H9 (cell line): ENCODE data around the gene MRC2. TPM values are rescaled to one million over a fixed set of nuclear protein-coding genes. Genes with fewer than 3 reads are reported as not detected.

ENCODE experiments used
- DNase-seq: peaks from one replicate; pipeline ENCODE4 v3.0.0-alpha.2; 2017
- H2AFZ ChIP-seq: one replicate; pipeline ENCODE4 v1.6.1; 2013; ENCODE audit warnings: mild to moderate bottlenecking, low read length, control low read depth, moderate library complexity
- H2AK5ac ChIP-seq: 2 replicates; pipeline ENCODE4 v1.6.1; 2013; ENCODE audit warnings: low read length, control low read depth, mixed read lengths; ENCODE audit not compliant: insufficient read length
- H2BK120ac ChIP-seq: one replicate; pipeline ENCODE4 v1.6.1; 2013; ENCODE audit warnings: low read depth, mild to moderate bottlenecking, low read length, control low read depth, inconsistent platforms; ENCODE audit not compliant: poor library complexity, severe bottlenecking
- H2BK12ac ChIP-seq: 2 replicates; pipeline ENCODE4 v1.6.1; 2013; ENCODE audit warnings: low read length, control low read depth, mixed read lengths, low read depth; ENCODE audit not compliant: insufficient read length
- H2BK15ac ChIP-seq: 2 replicates; pipeline ENCODE4 v1.6.1; 2013; ENCODE audit warnings: low read depth, low read length, control low read depth
- H2BK20ac ChIP-seq: one replicate; pipeline ENCODE4 v1.6.1; 2013; ENCODE audit warnings: low read depth, mild to moderate bottlenecking, low read length, control low read depth, inconsistent platforms; ENCODE audit not compliant: poor library complexity, severe bottlenecking
- H2BK5ac ChIP-seq: 2 replicates; pipeline ENCODE4 v1.6.1; 2013; ENCODE audit warnings: low read length, control low read depth, mixed read lengths; ENCODE audit not compliant: insufficient read length
- H3K14ac ChIP-seq: 2 replicates; pipeline ENCODE4 v1.6.1; 2013; ENCODE audit warnings: low read length, control low read depth; ENCODE audit not compliant: insufficient read depth
- H3K18ac ChIP-seq: 2 replicates; pipeline ENCODE4 v1.6.1; 2013; ENCODE audit warnings: low read depth, mild to moderate bottlenecking, mixed read lengths, low read length, control low read depth; ENCODE audit not compliant: insufficient read length
- H3K23ac ChIP-seq: 2 replicates; pipeline ENCODE4 v1.6.1; 2013; ENCODE audit warnings: low read length, control low read depth, mixed read lengths, low read depth; ENCODE audit not compliant: insufficient read length
- H3K23me2 ChIP-seq: 2 replicates; pipeline ENCODE4 v1.6.1; 2013; ENCODE audit warnings: low read depth, mild to moderate bottlenecking, mixed read lengths, low read length, control low read depth; ENCODE audit not compliant: insufficient read length, poor library complexity, severe bottlenecking
- H3K27ac ChIP-seq: 2 replicates; pipeline ENCODE4 v1.5.1; 2013; ENCODE audit warnings: low read length, control low read depth, mixed read lengths, low read depth; ENCODE audit not compliant: insufficient read length
- H3K27me3 ChIP-seq: 2 replicates; pipeline ENCODE4 v1.6.1; 2013; ENCODE audit warnings: low read length, control low read depth, inconsistent platforms; ENCODE audit not compliant: insufficient read depth
- H3K4ac ChIP-seq: 2 replicates; pipeline ENCODE4 v1.6.1; 2013; ENCODE audit warnings: low read depth, mild to moderate bottlenecking, control low read depth, inconsistent platforms, low read length, moderate library complexity
- H3K4me1 ChIP-seq: 2 replicates; pipeline ENCODE4 v1.6.1; 2013; ENCODE audit warnings: low read length, control low read depth, inconsistent platforms; ENCODE audit not compliant: insufficient read depth
- H3K4me2 ChIP-seq: 2 replicates; pipeline ENCODE4 v1.6.1; 2013; ENCODE audit warnings: low read length, control low read depth, mixed read lengths; ENCODE audit not compliant: insufficient read length, insufficient read depth
- H3K56ac ChIP-seq: 2 replicates; pipeline ENCODE4 v1.6.1; 2013; ENCODE audit warnings: low read depth, mild to moderate bottlenecking, mixed read lengths, low read length, control low read depth; ENCODE audit not compliant: insufficient read length
- H3K79me1 ChIP-seq: 2 replicates; pipeline ENCODE4 v1.6.1; 2013; ENCODE audit warnings: low read depth, mild to moderate bottlenecking, moderate library complexity, low read length, control low read depth, inconsistent platforms; ENCODE audit not compliant: insufficient read depth, poor library complexity, severe bottlenecking
- H3K79me2 ChIP-seq: 2 replicates; pipeline ENCODE4 v1.6.1; 2013; ENCODE audit warnings: low read length, control low read depth, inconsistent platforms; ENCODE audit not compliant: insufficient read depth
- H3K9ac ChIP-seq: 2 replicates; pipeline ENCODE4 v1.6.1; 2013; ENCODE audit warnings: low read length, control low read depth, mixed read lengths; ENCODE audit not compliant: insufficient read length; ENCODE audit errors: extremely low read depth
- H3K9me3 ChIP-seq: one replicate; pipeline ENCODE4 v1.6.1; 2013; ENCODE audit warnings: low read depth, low read length, inconsistent platforms; ENCODE audit not compliant: control insufficient read depth
- H3T11ph ChIP-seq: one replicate; pipeline ENCODE4 v1.6.1; 2013; ENCODE audit warnings: mild to moderate bottlenecking, low read length, control low read depth, inconsistent platforms
- H4K20me1 ChIP-seq: one replicate; pipeline ENCODE4 v1.6.1; 2013; ENCODE audit not compliant: control insufficient read depth, insufficient read length, insufficient read depth
- H4K5ac ChIP-seq: 2 replicates; pipeline ENCODE4 v1.6.1; 2013; ENCODE audit warnings: low read depth, mild to moderate bottlenecking, mixed read lengths, low read length, control low read depth; ENCODE audit not compliant: insufficient read length
- H4K8ac ChIP-seq: replicated peaks from 2 replicates; pipeline ENCODE4 v1.6.1; 2013; ENCODE audit warnings: low read length, control low read depth, mixed read lengths, low read depth; ENCODE audit not compliant: insufficient read length
- H4K91ac ChIP-seq: 2 replicates; pipeline ENCODE4 v1.6.1; 2013; ENCODE audit warnings: low read depth, mild to moderate bottlenecking, moderate library complexity, mixed read lengths, low read length, control low read depth; ENCODE audit not compliant: insufficient read length
- H3K27ac Mint-ChIP-seq, 3 experiments: 2 replicates in 2 of 3; 3 replicates in 1 of 3; pipeline ENCODE4 v1.8.0; 2020 to 2021; ENCODE audit warnings: mixed read lengths in 3 of 3, mild to moderate bottlenecking in 1 of 3, moderate library complexity in 1 of 3
- H3K27me3 Mint-ChIP-seq: 2 replicates; pipeline ENCODE4 v1.8.0; 2021; ENCODE audit warnings: low read depth, mild to moderate bottlenecking, moderate library complexity, mixed read lengths
- H3K36me3 Mint-ChIP-seq, 3 experiments: 2 replicates in 2 of 3; 3 replicates in 1 of 3; pipeline ENCODE4 v1.8.0; 2020 to 2021; ENCODE audit warnings: low read depth in 3 of 3, mixed read lengths in 3 of 3; ENCODE audit not compliant: insufficient read depth in 1 of 3
- H3K4me1 Mint-ChIP-seq, 2 experiments: 2 replicates each; pipeline ENCODE4 v1.8.0; 2020; ENCODE audit warnings: mixed read lengths in 2 of 2
- H3K4me3 Mint-ChIP-seq, 2 experiments: 2 replicates in 1 of 2; 3 replicates in 1 of 2; pipeline ENCODE4 v1.8.0; 2020 to 2021; ENCODE audit warnings: mild to moderate bottlenecking in 2 of 2, mixed read lengths in 2 of 2, moderate library complexity in 1 of 2
- H3K9me3 Mint-ChIP-seq, 2 experiments: 2 replicates in 1 of 2; 3 replicates in 1 of 2; pipeline ENCODE4 v1.8.0; 2020; ENCODE audit warnings: mild to moderate bottlenecking in 2 of 2, mixed read lengths in 2 of 2, moderate library complexity in 1 of 2
- CTCF ChIP-seq: fragments of 200-600 bp; sonication (generic); conservative IDR thresholded peaks from 3 replicates; pipeline ENCODE4 v1.8.0; 2021; ENCODE audit warnings: antibody characterized with exemption, mild to moderate bottlenecking
- WGBS: extraction: QIAGEN DNeasy Blood & Tissue Kit; methylation state at CpG from one replicate; pipeline ENCODE4 v1.1.7; 2013; ENCODE audit warnings: missing lambda C conversion rate, low lambda C conversion rate, mixed read lengths; ENCODE audit not compliant: insufficient read length; ENCODE audit errors: extremely low coverage; 5-methylcytosine and 5-hydroxymethylcytosine counted together
- total RNA-seq: library from RNA; stranded (reverse); gene quantifications from 2 replicates; pipeline ENCODE4 v1.2.1, GENCODE V29; 2021

The MRC2 gene
- total RNA-seq, 1 experiment from 2014 or later = 18.7 TPM

GRCh38 chr17:62597150-62597549 lies 30.3 kb upstream of the MRC2 start:
- no peak overlapping the region for H3T11ph ChIP-seq
- no peak overlapping the region for H2AFZ ChIP-seq
- Mint-ChIP-seq H3K4me1 (no peaks in the 10 kb centered on the region), H3K4me3 (no peak overlapping the region), H3K27ac (no peak overlapping the region), H3K27me3 (no peaks in the 10 kb centered on the region), H3K9me3 (peaks cover 5 to 13% of the 10 kb centered on the region in 2 experiments; a peak in 4 of 5 replicates), H3K36me3 (peaks cover 36 to 77% (median 64%) of the 10 kb centered on the region in 3 experiments)
- no peak overlapping the region for H3K4ac ChIP-seq
- no peak overlapping the region for H3K23ac ChIP-seq
- no peaks in the 10 kb centered on the region for H3K4me1 ChIP-seq
- no peak overlapping the region for H2BK120ac ChIP-seq
- H3K9me3 ChIP-seq = no peaks in the 10 kb centered on the region
- no peak overlapping the region for H4K8ac ChIP-seq
- no peaks in the 10 kb centered on the region for H3K79me2 ChIP-seq
- no peak overlapping the region for H3K4me2 ChIP-seq
- H3K9ac ChIP-seq = no peak overlapping the region
- WGBS = no CpG with 5 or more reads among the region's 2 CpGs
- no peaks in the 10 kb centered on the region for H3K23me2 ChIP-seq
- no peak overlapping the region for H3K18ac ChIP-seq
- no peak overlapping the region for H2BK5ac ChIP-seq
- no peak overlapping the region for H2AK5ac ChIP-seq
- H4K5ac ChIP-seq = no peak overlapping the region
- H2BK12ac ChIP-seq = no peak overlapping the region
- no peak overlapping the region for H3K56ac ChIP-seq
- no peaks in the 10 kb centered on the region for H3K79me1 ChIP-seq
- no peak overlapping the region for H2BK20ac ChIP-seq
- no peak for DNase-seq
- no peak overlapping the region for H4K91ac ChIP-seq
- H3K27me3 ChIP-seq = no peaks in the 10 kb centered on the region
- no peaks in the 10 kb centered on the region for H4K20me1 ChIP-seq
- no peak overlapping the region for H3K14ac ChIP-seq
- TF ChIP-seq CTCF = no peak
- H2BK15ac ChIP-seq = no peak overlapping the region
- H3K27ac ChIP-seq = no peak overlapping the region
